A549 treated with dexamethasone at 1 μM for 4 hours (cell line): ENCODE measurements around the gene CELSR1. TPM values are rescaled to one million over a fixed set of nuclear protein-coding genes. Genes with fewer than 3 reads are reported as not detected.

Experiments used
- total RNA-seq: library from RNA; stranded (reverse); fragments of 200-300 nt; extraction: Qiagen RNA extraction; gene quantifications from 5 replicates; pipeline ENCODE4 v1.2.3, GENCODE V29; 2022

Gene CELSR1
- 23.5 to 37.7 TPM (median 35.7 TPM) in 5 replicates for total RNA-seq

GRCh38 chr22:46537225-46537945 is at the start of gene CELSR1:
TSS of gene CELSR1 (minus strand) at chr22:46537620. CDS start at chr22:46537170, 450 bp downstream.

GRCh38 chr22:46335201-46336118 is 202.0 kb downstream of the CELSR1 start, which contains the start of gene TRMU:
TSS of gene TRMU (plus strand) at chr22:46335714. CDS start at chr22:46335765, 51 bp downstream.

Other genes with a start within 250 kb of the CELSR1 start
- 22.7 to 34.7 TPM (median 33.6 TPM) in 5 replicates for gene GTSE1, start 240.8 kb downstream of the CELSR1 start, total RNA-seq
- 30.2 to 40.1 TPM (median 35.0 TPM) in 5 replicates for gene TRMU, start 201.9 kb downstream of the CELSR1 start, total RNA-seq
- gene GRAMD4, start 82.8 kb upstream of the CELSR1 start, total RNA-seq, result 19.8 to 32.7 TPM (median 27.1 TPM) in 5 replicates
- gene CERK, start 200.6 kb upstream of the CELSR1 start, total RNA-seq, result 22.1 to 27.9 TPM (median 27.0 TPM) in 5 replicates
- gene TBC1D22A, start 225.0 kb upstream of the CELSR1 start, total RNA-seq, result 9.4 to 10.7 TPM (median 10.4 TPM) in 5 replicates